HUES64 (cell line): ENCODE data around the gene ACP6.

Experiments
- H3K27ac ChIP-seq: 2 replicates; pipeline ENCODE4 v1.7.0; 2013; ENCODE audit warnings: low read depth, low read length, inconsistent platforms
- H3K27me3 ChIP-seq: 2 replicates; pipeline ENCODE4 v1.6.1; 2013; ENCODE audit warnings: mild to moderate bottlenecking, low read length; ENCODE audit not compliant: insufficient read depth
- H3K36me3 ChIP-seq: 2 replicates; pipeline ENCODE4 v1.6.1; 2013; ENCODE audit warnings: mild to moderate bottlenecking, low read length; ENCODE audit not compliant: insufficient read depth
- H3K4me1 ChIP-seq: 2 replicates; pipeline ENCODE4 v1.6.1; 2013; ENCODE audit warnings: mild to moderate bottlenecking, low read length, moderate library complexity; ENCODE audit not compliant: insufficient read depth
- H3K4me3 ChIP-seq: 2 replicates; pipeline ENCODE4 v1.5.1; 2013; ENCODE audit warnings: mild to moderate bottlenecking, low read length, moderate library complexity
- H3K9ac ChIP-seq: 2 replicates; pipeline ENCODE4 v1.6.1; 2013; ENCODE audit warnings: mild to moderate bottlenecking, low read depth, low read length
- H3K9me3 ChIP-seq: 2 replicates; pipeline ENCODE4 v1.6.1; 2013; ENCODE audit warnings: low read depth, low read length; ENCODE audit not compliant: insufficient read depth
- WGBS: fragments of 150-250, 120-280 bp; methylation state at CpG from one replicate; pipeline ENCODE4 v1.1.7; 2013; ENCODE audit warnings: missing lambda C conversion rate; 5-methylcytosine and 5-hydroxymethylcytosine counted together

The ACP6 gene

GRCh38 chr1:147600119-147601111 lies 69.9 kb downstream of the ACP6 start:
- under 1% methylated on average over 38 of the region's 42 CpGs for WGBS
- H3K36me3 ChIP-seq = peaks cover 10% of the 10 kb centered on the region
- peak overlapping the region; percentile 76 for H3K9ac ChIP-seq
- H3K9me3 ChIP-seq = no peaks in the 10 kb centered on the region
- peaks cover 13% of the 10 kb centered on the region for H3K27me3 ChIP-seq
- peaks cover 33% of the 10 kb centered on the region for H3K4me1 ChIP-seq
- peak overlapping the region; percentile 88 for H3K27ac ChIP-seq
- H3K4me3 ChIP-seq = peak overlapping the region; percentile 89

GRCh38 chr1:147599362-147600118 lies 70.8 kb downstream of the ACP6 start:
- 1% methylated on average over 80 of the region's 80 CpGs for WGBS
- Histone ChIP-seq H3K27ac (peak overlapping the region; percentile 88), H3K4me3 (peak overlapping the region; percentile 89), H3K27me3 (peaks cover 13% of the 10 kb centered on the region), H3K4me1 (peaks cover 34% of the 10 kb centered on the region), H3K9me3 (no peaks in the 10 kb centered on the region), H3K36me3 (peaks cover under 1% of the 10 kb centered on the region; the same call in 1 of the 2 replicates), H3K9ac (peak overlapping the region; percentile 67)

GRCh38 chr1:147598621-147599361 lies 71.5 kb downstream of the ACP6 start:
- Histone ChIP-seq H3K9ac (peak overlapping the region; percentile 67), H3K36me3 (no peaks in the 10 kb centered on the region), H3K4me3 (peak overlapping the region; percentile 74), H3K27me3 (peaks cover 13% of the 10 kb centered on the region), H3K9me3 (no peaks in the 10 kb centered on the region), H3K4me1 (peaks cover 41% of the 10 kb centered on the region), H3K27ac (peak overlapping the region; percentile 88)
- WGBS = 7% methylated on average over 30 of the region's 30 CpGs

- WGBS = 70% methylated on average over 1 of the region's 1 CpG
- H3K27me3 ChIP-seq = peaks cover 13% of the 10 kb centered on the region
These were observed 73.3 kb downstream of the ACP6 start for GRCh38 chr1:147597010-147597409.

More at GRCh38 chr1:147597010-147597409, 73.3 kb downstream of the ACP6 start:
- peaks cover 41% of the 10 kb centered on the region for H3K4me1 ChIP-seq
- H3K4me3 ChIP-seq = no peak overlapping the region
- H3K27ac ChIP-seq = no peak overlapping the region
- H3K9ac ChIP-seq = no peak overlapping the region
- no peaks in the 10 kb centered on the region for H3K36me3 ChIP-seq
- no peaks in the 10 kb centered on the region for H3K9me3 ChIP-seq
